ENCODE results near the gene IGF1. TPM values are rescaled to one million over a fixed set of nuclear protein-coding genes. Genes with fewer than 3 reads are reported as not detected.

Gene IGF1
- total and polyA plus RNA-seq, 4 donors, result 5.0 to 60.7 (median 10.5) TPM

- no peak for ATAC-seq (ENCODE audit: insufficient read depth, low FRiP score)
Observed at GRCh38 chr12:102421802-102422583, 58.4 kb downstream of the IGF1 start.

GRCh38 chr12:102419094-102419764 is 61.1 kb downstream of the IGF1 start:
- no peaks in the 10 kb centered on the region for H3K27me3 ChIP-seq (ENCODE audit: control insufficient read depth in 3 of 3, insufficient read depth in 3 of 3, low read length in 2 of 3)
- H3K9ac ChIP-seq (ENCODE audit: insufficient read depth in 1 of 2, low read length in 2 of 2), result no peak overlapping the region
- ATAC-seq (ENCODE audit: insufficient read depth, low FRiP score), result no peak
- no peaks in the 10 kb centered on the region for H3K9me3 ChIP-seq (ENCODE audit: control insufficient read depth in 4 of 4, insufficient read depth in 3 of 4, low read length in 3 of 4)
- WGBS, 2 donors, result 88 to 93% methylated on average over 11 of the region's 11 CpGs
- peaks cover 0 to 19% (median 0%) of the 10 kb centered on the region in 5 donors for H3K4me1 ChIP-seq (ENCODE audit: control insufficient read depth in 5 of 5, insufficient read depth in 5 of 5, low read length in 5 of 5)
- no peak overlapping the region for H3K27ac ChIP-seq (ENCODE audit: low read depth in 1 of 2, low read length in 1 of 2)
- no peak for TF ChIP-seq CTCF (IDR thresholded peaks at IDR 0.05; ENCODE audit: control extremely low read depth, extremely low read depth)
- no peak for DNase-seq
- H3K4me3 ChIP-seq, result no peak overlapping the region
- H3K36me3 ChIP-seq (ENCODE audit: control insufficient read depth in 4 of 4, insufficient read depth in 4 of 4, low read length in 4 of 4), result no peaks in the 10 kb centered on the region

More at GRCh38 chr12:102421802-102422583, 58.4 kb downstream of the IGF1 start:
- Histone ChIP-seq H3K9me3 (ENCODE audit: control insufficient read depth in 4 of 4, insufficient read depth in 3 of 4, low read length in 3 of 4) (no peaks in the 10 kb centered on the region), H3K4me3 (no peak overlapping the region), H3K9ac (ENCODE audit: insufficient read depth in 1 of 2, low read length in 2 of 2) (no peak overlapping the region), H3K4me1 (ENCODE audit: control insufficient read depth in 5 of 5, insufficient read depth in 5 of 5, low read length in 5 of 5) (peaks cover 0 to 37% (median 0%) of the 10 kb centered on the region in 5 donors), H3K27ac (ENCODE audit: low read depth in 1 of 2, low read length in 1 of 2) (no peak overlapping the region), H3K36me3 (ENCODE audit: control insufficient read depth in 4 of 4, insufficient read depth in 4 of 4, low read length in 4 of 4) (no peaks in the 10 kb centered on the region), H3K27me3 (ENCODE audit: control insufficient read depth in 3 of 3, insufficient read depth in 3 of 3, low read length in 2 of 3) (no peaks in the 10 kb centered on the region)
- WGBS, 2 donors, result 67 to 77% methylated on average over 5 of the region's 5 CpGs
- DNase-seq, result no peak
- no peak for TF ChIP-seq CTCF (IDR thresholded peaks at IDR 0.05; ENCODE audit: control extremely low read depth, extremely low read depth)

GRCh38 chr12:102417055-102417454 is 63.3 kb downstream of the IGF1 start:
- no peak overlapping the region for H3K9ac ChIP-seq (ENCODE audit: insufficient read depth in 1 of 2, low read length in 2 of 2)
- no peaks in the 10 kb centered on the region for H3K36me3 ChIP-seq (ENCODE audit: control insufficient read depth in 4 of 4, insufficient read depth in 4 of 4, low read length in 4 of 4)
- H3K27me3 ChIP-seq (ENCODE audit: control insufficient read depth in 3 of 3, insufficient read depth in 3 of 3, low read length in 2 of 3), result no peaks in the 10 kb centered on the region
- no peak overlapping the region for H3K4me3 ChIP-seq
- WGBS, 2 donors, result 91 to 96% methylated on average over 2 of the region's 2 CpGs
- TF ChIP-seq CTCF (IDR thresholded peaks at IDR 0.05; ENCODE audit: control extremely low read depth, extremely low read depth), result no peak
- DNase-seq (no peak), ATAC-seq (ENCODE audit: insufficient read depth, low FRiP score) (no peak)
- no peak overlapping the region for H3K27ac ChIP-seq (ENCODE audit: low read depth in 1 of 2, low read length in 1 of 2)
- H3K9me3 ChIP-seq (ENCODE audit: control insufficient read depth in 4 of 4, insufficient read depth in 3 of 4, low read length in 3 of 4), result no peaks in the 10 kb centered on the region
- H3K4me1 ChIP-seq (ENCODE audit: control insufficient read depth in 5 of 5, insufficient read depth in 5 of 5, low read length in 5 of 5), result peaks cover 0 to 3% (median 0%) of the 10 kb centered on the region in 5 donors

Measured in lung (tissue), 12 donors.